ENCODE results near the gene GUCY1A2.
A peak's percentile ranks its signal among the peaks of the same experiment; 100 is the strongest.
"Not testable (repeated sequence)": the region's sequence is repeated elsewhere in the genome, so short reads cannot be mapped to it uniquely, and the experiment has no call there.

The GUCY1A2 gene

GRCh38 chr11:106840146-106840545, 178.1 kb downstream of the GUCY1A2 start:
- no peak overlapping the region for H3K4me3 ChIP-seq (ENCODE audit: low read depth, low read length)
- no peak for TF ChIP-seq CTCF (IDR thresholded peaks at IDR 0.05; ENCODE audit: control insufficient read depth, extremely low read depth, insufficient read depth)
- DNase-seq (ENCODE audit: low read depth): no peak

- no peak overlapping the region for H3K4me3 ChIP-seq (ENCODE audit: low read depth, low read length)
- no peak for TF ChIP-seq CTCF (IDR thresholded peaks at IDR 0.05; ENCODE audit: control insufficient read depth, extremely low read depth, insufficient read depth)
- DNase-seq (ENCODE audit: low read depth): no peak
Observed at GRCh38 chr11:106834567-106834966, 183.7 kb downstream of the GUCY1A2 start.

GRCh38 chr11:106828976-106829375, 189.3 kb downstream of the GUCY1A2 start:
- DNase-seq (ENCODE audit: low read depth): no peak
- no peak for TF ChIP-seq CTCF (IDR thresholded peaks at IDR 0.05; ENCODE audit: control insufficient read depth, extremely low read depth, insufficient read depth)
- H3K4me3 ChIP-seq (ENCODE audit: low read depth, low read length): no peak overlapping the region

GRCh38 chr11:106828576-106828975, 189.7 kb downstream of the GUCY1A2 start:
- no peak for DNase-seq (ENCODE audit: low read depth)
- TF ChIP-seq CTCF (IDR thresholded peaks at IDR 0.05; ENCODE audit: control insufficient read depth, extremely low read depth, insufficient read depth): no peak
- no peak overlapping the region for H3K4me3 ChIP-seq (ENCODE audit: low read depth, low read length)

GRCh38 chr11:106827687-106828086, 190.6 kb downstream of the GUCY1A2 start:
- TF ChIP-seq CTCF (IDR thresholded peaks at IDR 0.05; ENCODE audit: control insufficient read depth, extremely low read depth, insufficient read depth): no peak
- peak overlapping the region; percentile 31; the same call in 1 of the 2 replicates for H3K4me3 ChIP-seq (ENCODE audit: low read depth, low read length)
- DNase-seq (ENCODE audit: low read depth): no peak

GRCh38 chr11:106826558-106826957, 191.7 kb downstream of the GUCY1A2 start:
- not testable (repeated sequence) for DNase-seq (ENCODE audit: low read depth)

GRCh38 chr11:106821826-106822225, 196.4 kb downstream of the GUCY1A2 start:
- no peak for DNase-seq (ENCODE audit: low read depth)
- H3K4me3 ChIP-seq (ENCODE audit: low read depth, low read length): no peak overlapping the region
- no peak for TF ChIP-seq CTCF (IDR thresholded peaks at IDR 0.05; ENCODE audit: control insufficient read depth, extremely low read depth, insufficient read depth)

More at GRCh38 chr11:106826558-106826957, 191.7 kb downstream of the GUCY1A2 start:
- H3K4me3 ChIP-seq (ENCODE audit: low read depth, low read length): not testable (repeated sequence)

Data from LNCaP clone FGC (cell line).